Measurements from ENCODE around the gene FOCAD. TPM values are rescaled to one million over a fixed set of nuclear protein-coding genes. Genes with fewer than 3 reads are reported as not detected.
"Not testable (repeated sequence)": the region's sequence is repeated elsewhere in the genome, so short reads cannot be mapped to it uniquely, and the experiment has no call there.

FOCAD gene
- total and polyA plus RNA-seq, 7 donors = 7.4 to 51.5 (median 25.5) TPM

DNA sequence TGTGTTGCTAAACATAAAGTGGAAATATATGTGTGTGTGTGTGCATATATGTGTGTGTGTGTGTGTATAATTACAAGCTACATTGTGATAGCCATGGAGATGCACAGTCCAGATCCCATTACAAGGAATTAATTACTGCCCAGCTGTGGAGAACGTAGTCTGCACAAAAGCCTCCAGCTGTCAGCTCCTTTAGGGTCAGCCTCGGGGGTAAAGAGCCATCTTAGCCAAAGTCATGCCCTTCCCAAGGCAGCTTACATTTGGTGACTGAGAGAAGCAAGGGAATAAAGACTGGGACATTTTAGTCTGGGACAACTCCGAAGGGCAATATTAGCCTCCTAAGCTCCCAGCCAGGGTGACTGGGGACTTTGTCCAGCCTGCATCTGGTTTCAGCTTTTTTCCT, 21.9 kb upstream of the FOCAD start:
- TF ChIP-seq EP300 (IDR thresholded peaks at IDR 0.05) (no peak), POLR2A (IDR thresholded peaks at IDR 0.05) (no peak), POLR2AphosphoS5 (IDR thresholded peaks at IDR 0.05) (no peak)
- TF ChIP-seq, protein P1, sequence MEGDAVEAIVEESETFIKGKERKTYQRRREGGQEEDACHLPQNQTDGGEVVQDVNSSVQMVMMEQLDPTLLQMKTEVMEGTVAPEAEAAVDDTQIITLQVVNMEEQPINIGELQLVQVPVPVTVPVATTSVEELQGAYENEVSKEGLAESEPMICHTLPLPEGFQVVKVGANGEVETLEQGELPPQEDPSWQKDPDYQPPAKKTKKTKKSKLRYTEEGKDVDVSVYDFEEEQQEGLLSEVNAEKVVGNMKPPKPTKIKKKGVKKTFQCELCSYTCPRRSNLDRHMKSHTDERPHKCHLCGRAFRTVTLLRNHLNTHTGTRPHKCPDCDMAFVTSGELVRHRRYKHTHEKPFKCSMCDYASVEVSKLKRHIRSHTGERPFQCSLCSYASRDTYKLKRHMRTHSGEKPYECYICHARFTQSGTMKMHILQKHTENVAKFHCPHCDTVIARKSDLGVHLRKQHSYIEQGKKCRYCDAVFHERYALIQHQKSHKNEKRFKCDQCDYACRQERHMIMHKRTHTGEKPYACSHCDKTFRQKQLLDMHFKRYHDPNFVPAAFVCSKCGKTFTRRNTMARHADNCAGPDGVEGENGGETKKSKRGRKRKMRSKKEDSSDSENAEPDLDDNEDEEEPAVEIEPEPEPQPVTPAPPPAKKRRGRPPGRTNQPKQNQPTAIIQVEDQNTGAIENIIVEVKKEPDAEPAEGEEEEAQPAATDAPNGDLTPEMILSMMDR (IDR thresholded peaks at IDR 0.05) = no peak
- intact Hi-C loops (cut with DNase I) = no loop called here
- Histone ChIP-seq H3K27ac (no peak overlapping the region), H3K36me3 (no peaks in the 10 kb centered on the region), H3K9me3 (no peaks in the 10 kb centered on the region), H3K4me1 (peaks cover 0 to 11% (median 5%) of the 10 kb centered on the region in 4 donors), H3K27me3 (no peaks in the 10 kb centered on the region), H3K4me3 (no peak overlapping the region)
- WGBS, 2 donors = 64 to 79% methylated on average over 3 of the region's 3 CpGs
- DNase-seq = no peak

DNA sequence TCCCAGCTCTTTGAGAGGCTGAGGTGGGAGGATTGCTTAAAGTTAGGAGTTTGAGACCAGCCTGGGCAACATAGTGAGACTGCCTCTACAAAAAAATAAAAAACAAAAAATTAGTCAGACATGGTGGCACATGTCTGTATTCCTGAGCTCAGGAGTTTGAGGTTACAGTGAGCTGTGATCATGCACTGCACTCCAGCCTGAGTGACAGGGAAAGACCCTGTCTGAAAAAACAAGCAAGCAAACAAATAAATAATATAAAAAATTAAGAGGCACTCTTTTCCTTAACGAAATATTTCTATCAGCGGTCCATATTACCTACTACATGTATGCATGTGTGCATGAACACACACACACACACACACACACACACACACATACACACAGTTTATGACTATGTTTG, 20.9 kb upstream of the FOCAD start:
- H3K9me3 ChIP-seq = no peaks in the 10 kb centered on the region
- no peaks in the 10 kb centered on the region for H3K36me3 ChIP-seq
- TF ChIP-seq, protein P1 (IDR thresholded peaks at IDR 0.05) = no peak
- TF ChIP-seq EP300 (IDR thresholded peaks at IDR 0.05) (no peak), POLR2A (IDR thresholded peaks at IDR 0.05) (no peak), POLR2AphosphoS5 (IDR thresholded peaks at IDR 0.05) (no peak)
- H3K4me3 ChIP-seq = no peak overlapping the region
- 88 to 96% methylated on average over 2 of the region's 2 CpGs for WGBS, 2 donors
- H3K27me3 ChIP-seq = no peaks in the 10 kb centered on the region
- intact Hi-C loops (cut with DNase I) = no loop called here
- H3K4me1 ChIP-seq = peaks cover 0 to 11% (median 5%) of the 10 kb centered on the region in 4 donors
- no peak overlapping the region for H3K27ac ChIP-seq
- no peak for DNase-seq

DNA sequence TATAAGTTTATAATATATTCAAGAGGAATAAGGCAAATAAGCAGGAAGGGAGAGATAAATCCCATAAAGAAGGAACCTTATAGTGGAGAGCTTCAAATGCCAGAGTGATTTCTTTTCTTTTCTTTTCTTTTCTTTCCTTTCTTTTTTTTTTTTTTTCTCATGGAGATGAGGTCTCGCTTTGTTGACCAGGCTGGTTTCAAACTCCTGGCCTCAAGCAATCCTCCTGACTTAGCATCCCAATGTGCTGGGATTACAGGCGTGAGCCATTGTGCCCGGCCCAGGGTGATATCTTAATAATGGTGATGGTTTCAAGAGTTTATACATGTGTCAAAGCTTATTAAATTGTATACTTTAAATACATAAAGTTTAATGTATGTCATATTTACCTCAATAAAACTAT, 19.6 kb upstream of the FOCAD start:
- Histone ChIP-seq H3K4me3 (no peak overlapping the region), H3K27ac (no peak overlapping the region), H3K4me1 (peaks cover 0 to 11% (median 5%) of the 10 kb centered on the region in 4 donors), H3K27me3 (no peaks in the 10 kb centered on the region), H3K36me3 (no peaks in the 10 kb centered on the region), H3K9me3 (no peaks in the 10 kb centered on the region)
- intact Hi-C loops (cut with DNase I) = no loop called here
- DNase-seq = no peak
- no peak for TF ChIP-seq POLR2AphosphoS5 (IDR thresholded peaks at IDR 0.05)
- TF ChIP-seq EP300 (IDR thresholded peaks at IDR 0.05) = no peak
- TF ChIP-seq, protein P1 (IDR thresholded peaks at IDR 0.05) = no peak
- TF ChIP-seq POLR2A (IDR thresholded peaks at IDR 0.05) = no peak
- WGBS, 2 donors = 91 to 96% methylated on average over 3 of the region's 3 CpGs

DNA sequence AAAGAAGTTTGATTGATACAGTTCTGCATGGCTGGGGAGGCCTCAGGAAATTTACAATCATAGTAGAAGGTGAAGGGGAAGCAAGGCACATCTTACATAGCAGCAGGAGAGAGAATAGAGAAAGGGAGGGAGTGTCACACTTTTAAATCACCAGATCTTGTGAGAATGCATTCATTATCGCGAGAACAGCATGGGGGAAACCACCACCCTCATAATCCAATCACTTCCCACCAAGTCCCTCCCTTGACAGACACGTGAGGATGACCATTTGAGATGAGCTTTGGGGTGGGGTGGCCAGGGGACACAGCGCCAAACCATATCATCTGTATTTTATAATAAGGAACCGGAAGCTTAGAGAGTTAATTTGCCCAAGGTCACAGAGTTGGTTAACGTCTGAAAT, 13.7 kb upstream of the FOCAD start:
- intact Hi-C loops (cut with DNase I) = no loop called here
- no peak overlapping the region for H3K27ac ChIP-seq
- no peaks in the 10 kb centered on the region for H3K9me3 ChIP-seq
- no peak overlapping the region for H3K4me3 ChIP-seq
- no peaks in the 10 kb centered on the region for H3K27me3 ChIP-seq
- WGBS, 2 donors = 49 to 71% methylated on average over 6 of the region's 6 CpGs
- no peaks in the 10 kb centered on the region for H3K36me3 ChIP-seq
- H3K4me1 ChIP-seq = no peaks in the 10 kb centered on the region
- DNase-seq = no peak
- TF ChIP-seq POLR2AphosphoS5 (IDR thresholded peaks at IDR 0.05) (no peak), POLR2A (IDR thresholded peaks at IDR 0.05) (no peak)
- TF ChIP-seq, protein P1 (IDR thresholded peaks at IDR 0.05) = no peak

DNA sequence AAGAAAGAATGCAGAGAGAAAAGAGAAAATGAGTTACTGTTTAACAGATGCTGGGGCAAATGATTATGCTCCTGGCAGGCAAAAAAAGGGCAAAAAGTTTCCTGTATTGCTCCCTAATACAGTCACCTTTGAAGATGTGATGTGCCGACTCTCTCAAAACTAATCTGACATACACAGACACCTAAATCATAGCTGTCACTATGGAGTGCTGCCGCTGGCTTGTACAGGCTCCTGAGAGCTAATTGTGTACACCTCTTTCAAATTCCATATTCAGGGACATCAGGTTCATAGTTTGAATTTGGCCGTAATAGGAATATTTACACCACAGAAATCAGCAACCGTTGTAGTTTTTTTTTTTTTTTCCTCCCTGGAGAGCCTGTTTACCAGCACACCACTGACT, 12.4 kb upstream of the FOCAD start:
- Histone ChIP-seq H3K4me3 (no peak overlapping the region), H3K27me3 (no peaks in the 10 kb centered on the region), H3K36me3 (no peaks in the 10 kb centered on the region), H3K27ac (no peak overlapping the region), H3K9me3 (no peaks in the 10 kb centered on the region), H3K4me1 (no peaks in the 10 kb centered on the region)
- intact Hi-C loops (cut with DNase I) = no loop called here
- no peak for DNase-seq
- TF ChIP-seq POLR2A (IDR thresholded peaks at IDR 0.05) = no peak
- TF ChIP-seq, protein P1 (IDR thresholded peaks at IDR 0.05) = no peak
- TF ChIP-seq POLR2AphosphoS5 (IDR thresholded peaks at IDR 0.05) = no peak
- TF ChIP-seq EP300 (IDR thresholded peaks at IDR 0.05) = no peak
- WGBS, 2 donors = 67 to 87% methylated on average over 4 of the region's 4 CpGs

DNA sequence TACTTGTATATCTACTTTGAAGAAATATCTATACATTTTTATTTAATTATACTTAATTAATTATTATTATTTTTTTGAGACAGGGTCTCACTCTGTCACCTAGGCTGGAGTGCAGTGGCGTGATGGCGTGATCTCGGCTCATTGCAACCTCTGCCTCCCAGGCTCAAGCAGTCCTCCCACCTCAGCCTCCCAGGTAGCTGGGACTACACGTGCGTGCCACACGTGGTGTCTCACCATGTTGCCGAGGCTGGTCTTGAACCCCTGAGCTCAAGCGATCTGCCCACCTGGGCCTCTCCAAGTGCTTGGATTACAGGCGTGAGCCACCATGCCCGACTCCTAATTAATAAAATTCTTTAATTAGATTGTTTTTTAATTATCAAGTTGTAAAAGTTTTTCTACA, 10.5 kb upstream of the FOCAD start:
- H3K36me3 ChIP-seq; H3K9me3 ChIP-seq; intact Hi-C loops (cut with DNase I); H3K27me3 ChIP-seq; DNase-seq; H3K27ac ChIP-seq; H3K4me1 ChIP-seq; H3K4me3 ChIP-seq: not testable (repeated sequence)
- 97% methylated on average over 10 of the region's 10 CpGs for WGBS, 2 donors
